GM18520 (cell line): ENCODE data around the gene NTMT2.

Experiments
- ATAC-seq: cut with Tn5 transposase; IDR thresholded peaks from one replicate; pipeline ENCODE4 v1.9.1; 2021; ENCODE audit not compliant: unreplicated experiment

Gene NTMT2

DNA sequence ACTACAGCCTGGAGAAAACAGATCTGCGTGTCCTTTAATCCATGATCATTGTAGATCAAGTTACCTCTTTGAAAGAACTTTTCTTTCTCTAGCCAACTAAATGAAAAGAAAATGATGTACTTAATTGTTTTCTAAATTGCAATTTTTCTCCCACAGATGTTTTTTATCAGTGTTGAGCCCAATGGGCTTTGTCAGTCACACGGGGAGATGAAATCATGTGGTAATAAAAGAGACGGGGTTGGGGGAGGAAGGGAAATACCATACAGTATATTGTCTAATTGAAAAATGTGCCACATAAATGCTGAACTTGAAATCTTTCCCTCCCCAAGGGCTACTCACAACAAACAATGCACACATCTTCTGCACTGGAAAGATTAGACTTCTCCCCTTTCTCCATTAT lies 58.4 kb downstream of the NTMT2 start:
- ATAC-seq: no peak

DNA sequence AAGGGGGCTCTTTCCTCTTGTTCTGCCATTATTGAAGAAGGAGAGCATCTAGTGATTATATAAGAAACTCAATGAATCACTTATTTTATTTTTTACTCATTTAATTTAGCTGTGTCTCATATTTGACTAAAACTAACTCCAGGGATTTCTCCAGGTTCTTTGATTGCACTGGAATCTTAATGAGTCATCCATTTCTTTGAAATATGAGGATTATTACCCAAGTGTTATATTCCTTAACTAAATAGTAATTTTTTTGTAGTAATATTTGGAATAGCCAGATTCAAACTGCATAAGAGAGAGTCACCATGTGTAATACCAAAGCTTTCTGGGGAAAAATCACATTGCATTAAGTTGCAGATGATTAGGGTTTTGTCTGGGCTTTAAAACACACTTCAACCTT lies 59.5 kb downstream of the NTMT2 start:
- no peak for ATAC-seq

DNA sequence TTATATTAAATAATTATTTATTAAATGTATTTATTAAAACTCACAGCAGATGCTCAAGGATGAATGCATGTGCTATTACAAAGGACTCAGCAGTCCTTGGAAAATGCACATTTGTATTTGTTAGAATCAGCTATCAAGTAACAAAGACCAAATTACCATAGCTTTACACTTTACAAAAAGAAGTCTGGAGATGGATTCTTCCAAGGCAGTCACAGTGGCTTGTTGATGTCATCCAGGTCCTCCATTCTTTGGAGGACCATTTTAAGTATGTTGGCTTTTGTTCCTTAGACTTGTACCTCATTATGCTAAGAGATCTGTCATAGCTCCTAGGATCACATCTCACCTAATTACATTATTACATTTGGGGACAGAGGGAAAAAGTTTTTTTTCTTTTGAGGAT lies 63.4 kb downstream of the NTMT2 start:
- ATAC-seq: no peak

DNA sequence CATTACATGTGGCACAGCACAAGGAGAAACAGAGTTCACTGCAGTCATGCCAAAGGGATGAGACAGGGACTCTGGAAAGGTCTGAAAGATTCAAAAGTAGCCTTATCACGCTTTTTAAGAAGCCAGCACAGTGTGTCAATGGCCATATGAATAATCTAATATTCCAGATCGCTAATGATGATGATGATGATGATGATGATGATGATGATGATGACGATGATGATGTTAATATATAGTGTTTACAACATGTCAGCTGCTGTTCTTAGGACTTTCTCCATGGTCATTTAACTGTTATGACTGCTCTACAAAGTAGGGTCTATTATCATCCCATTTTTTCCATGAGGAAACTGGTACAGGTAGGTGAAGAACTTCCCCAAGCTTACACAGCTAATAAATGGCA lies 64.4 kb downstream of the NTMT2 start:
- no peak for ATAC-seq

DNA sequence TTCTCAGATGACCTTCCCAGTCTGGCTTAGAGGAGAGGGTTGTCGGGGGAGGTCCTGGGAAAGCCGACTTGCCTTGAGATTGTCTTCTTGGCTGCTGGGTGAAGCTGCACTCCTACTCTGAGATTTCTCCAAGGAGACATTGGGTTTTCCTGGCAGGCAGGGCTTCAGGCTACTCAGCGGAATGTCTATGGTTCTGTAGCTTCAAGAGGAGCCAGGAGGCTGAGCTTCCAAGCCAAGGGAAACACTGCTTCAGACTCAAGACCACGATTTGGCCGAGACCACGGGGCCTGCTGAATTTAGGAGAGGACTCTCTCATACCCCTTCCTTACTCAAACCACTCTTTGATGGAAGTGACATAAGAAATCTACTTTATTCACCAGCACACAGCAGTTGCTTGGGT lies 67.8 kb downstream of the NTMT2 start:
- no peak for ATAC-seq

DNA sequence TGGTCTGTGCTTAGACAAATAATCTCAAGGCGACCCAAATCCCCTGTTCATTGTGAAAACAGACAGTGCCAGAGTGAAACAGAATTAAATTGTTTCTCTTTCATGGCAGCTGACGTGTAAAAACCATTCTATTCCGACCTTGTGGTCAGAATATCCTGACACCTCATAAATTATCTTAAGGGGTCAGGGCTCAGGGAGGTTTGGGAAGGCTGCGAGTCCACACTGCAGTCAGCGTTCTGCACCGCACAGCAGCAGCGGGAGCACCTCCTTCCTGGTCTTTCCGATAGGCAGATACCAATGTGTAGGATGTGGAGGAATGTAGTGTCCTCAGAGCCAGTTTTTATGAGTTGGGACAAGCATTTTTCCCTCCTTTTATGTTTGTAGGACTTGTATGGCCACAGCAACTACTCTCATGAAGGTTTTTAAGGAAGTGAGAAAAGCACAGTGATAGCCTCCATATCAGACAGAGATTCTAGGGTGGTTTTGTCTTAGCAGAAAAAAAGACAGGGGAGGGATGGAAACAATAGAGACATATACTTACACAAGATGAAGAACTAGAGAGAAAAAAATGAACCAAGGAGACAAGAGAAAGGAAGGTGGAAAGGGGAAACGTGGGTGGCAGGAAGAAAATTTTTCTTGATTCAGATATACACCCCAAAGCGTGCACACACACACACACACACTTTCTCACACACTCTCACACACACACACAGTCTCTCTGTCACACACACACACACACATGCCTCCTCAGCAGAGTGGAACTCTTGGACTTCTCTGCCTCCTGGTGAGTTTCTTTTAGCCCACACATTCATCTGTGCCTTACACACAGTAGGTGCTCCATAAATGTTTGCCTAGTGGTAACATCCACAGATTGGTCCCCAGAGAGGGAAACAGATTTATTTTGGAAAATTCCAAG lies 68.6 kb downstream of the NTMT2 start:
- ATAC-seq: peak; percentile 61

DNA sequence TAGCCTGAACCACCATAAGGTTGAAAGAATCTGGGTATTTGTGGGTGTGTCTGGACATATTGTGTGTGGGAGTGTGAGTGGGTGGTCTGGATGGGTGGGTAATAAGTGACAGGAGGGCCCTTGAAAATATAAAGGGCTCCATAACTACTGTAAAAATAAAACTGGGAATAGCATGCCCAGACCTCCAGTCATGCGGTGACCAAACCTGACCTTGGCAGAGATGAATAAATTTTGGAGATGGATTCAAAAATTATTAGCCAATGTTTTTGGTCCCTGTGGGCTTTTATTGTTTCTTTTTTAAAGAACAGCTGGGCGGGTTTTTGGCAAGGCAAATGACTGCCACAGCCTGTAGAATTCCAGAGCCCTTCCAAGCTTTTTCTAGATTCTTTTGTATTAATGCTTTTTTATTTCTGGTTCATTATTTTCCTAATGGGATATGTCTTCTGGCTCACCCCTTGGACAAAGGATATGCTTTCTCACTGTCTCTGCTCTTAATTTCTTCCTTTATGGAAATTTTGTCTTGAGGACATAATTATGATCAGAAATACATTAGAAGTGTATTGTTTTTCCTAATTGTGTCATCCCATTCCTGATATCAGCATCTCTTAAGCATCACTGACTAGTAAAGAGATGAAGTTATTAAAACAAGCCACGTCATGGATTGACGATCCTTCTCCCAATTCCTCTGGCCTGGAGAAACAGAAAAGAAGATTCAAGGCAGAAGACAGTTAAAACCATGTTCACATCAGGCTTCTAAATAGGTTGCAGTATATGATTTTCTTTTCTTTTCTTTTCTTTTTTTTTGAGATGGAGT lies 69.5 kb downstream of the NTMT2 start:
- ATAC-seq: no peak

DNA sequence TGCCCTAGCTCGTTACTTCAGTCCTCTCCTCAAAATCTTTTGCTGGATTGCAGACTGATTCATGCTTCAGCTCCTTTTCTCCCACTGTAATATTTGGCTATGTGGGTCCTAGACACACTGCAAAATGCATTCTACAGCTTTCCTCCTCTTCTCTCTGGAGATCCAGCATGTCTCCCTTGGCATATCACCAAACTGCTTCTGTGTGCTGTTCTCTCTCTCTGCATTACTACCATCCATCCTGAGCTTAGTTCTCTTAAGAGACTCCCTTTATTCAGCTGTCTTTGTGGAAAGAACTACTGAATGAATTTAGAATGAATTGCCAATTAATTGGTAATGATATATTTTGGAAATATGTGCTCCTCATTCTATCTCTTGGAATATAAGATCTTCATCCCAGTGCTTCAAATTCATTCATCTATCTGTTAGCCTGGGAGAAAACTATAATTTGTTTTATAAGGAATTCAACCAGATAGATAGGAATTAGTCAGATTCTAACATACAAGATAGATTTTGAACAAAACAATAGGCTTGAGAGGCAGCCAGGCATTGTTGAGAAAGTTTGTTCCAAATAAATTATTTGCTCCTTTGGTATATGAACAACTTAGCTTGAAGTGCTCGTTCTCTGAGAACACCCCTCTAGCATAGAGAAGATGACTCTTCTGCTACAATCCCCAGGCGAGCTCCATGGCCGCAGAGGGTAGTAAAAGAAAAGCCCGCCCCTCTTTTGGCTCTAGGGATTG lies 71.9 kb downstream of the NTMT2 start:
- no peak for ATAC-seq

DNA sequence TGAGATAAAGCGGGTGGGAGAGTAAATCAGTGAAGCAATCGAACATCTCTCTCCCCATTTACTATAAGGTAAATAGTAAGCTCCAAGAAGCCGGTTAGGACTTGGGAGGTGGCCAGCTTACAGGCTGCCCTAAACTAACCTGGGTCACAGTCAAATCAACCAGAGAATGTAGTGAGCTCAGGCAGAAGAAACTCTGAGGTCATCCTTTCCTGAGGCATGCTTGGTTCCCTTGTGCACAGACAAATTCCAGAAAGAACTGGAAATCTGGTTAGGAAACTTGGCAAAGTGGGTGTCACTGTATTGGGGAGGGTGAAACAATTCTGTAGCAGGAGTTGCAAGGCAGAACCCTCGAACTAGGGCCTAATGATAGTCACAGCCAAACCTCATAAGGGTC lies 72.5 kb downstream of the NTMT2 start:
- no peak for ATAC-seq
